Occipital lobe (tissue), 2 donors: ENCODE measurements around the gene PTPN4. TPM values are rescaled to one million over a fixed set of nuclear protein-coding genes. Genes with fewer than 3 reads are reported as not detected.
"Not testable (repeated sequence)": the region's sequence is repeated elsewhere in the genome, so short reads cannot be mapped to it uniquely, and the experiment has no call there.

Experiments used
- DNase-seq: peaks from one replicate; lab custom pipeline; 2025; lab: John Stamatoyannopoulos, UW
- total RNA-seq: library from RNA; depleted of rRNA; stranded (reverse); fragments of >200 nt; gene quantifications from one replicate; pipeline ENCODE4 v1.2.3, GENCODE V29; 2014

The PTPN4 gene
- total RNA-seq, 1 donor from 2014 or later: 191 TPM

GRCh38 chr2:119764832-119765231, 5.1 kb downstream of the PTPN4 start:
- no peak for DNase-seq

- DNase-seq: no peak
Observed at GRCh38 chr2:119765433-119766002, 5.8 kb downstream of the PTPN4 start.

DNA sequence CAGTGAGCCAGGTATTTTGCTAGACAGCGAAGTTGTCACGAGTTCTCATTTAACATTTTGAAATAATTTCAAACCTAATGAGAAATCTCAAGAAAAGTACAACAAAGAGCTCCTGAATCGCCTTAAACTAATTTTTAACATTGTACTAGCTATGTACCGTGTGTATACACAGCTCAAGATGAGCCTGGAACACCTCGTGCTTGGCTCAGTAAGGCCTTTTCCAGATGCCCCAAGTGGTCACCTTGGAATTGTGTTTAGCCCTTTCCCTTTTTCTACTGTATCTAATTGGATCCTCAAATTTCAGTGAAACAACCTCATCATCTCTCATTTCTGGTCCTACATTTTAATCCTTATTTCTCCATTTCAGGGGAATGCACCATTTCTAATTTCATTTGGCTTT, 7.2 kb downstream of the PTPN4 start:
- DNase-seq: no peak

DNA sequence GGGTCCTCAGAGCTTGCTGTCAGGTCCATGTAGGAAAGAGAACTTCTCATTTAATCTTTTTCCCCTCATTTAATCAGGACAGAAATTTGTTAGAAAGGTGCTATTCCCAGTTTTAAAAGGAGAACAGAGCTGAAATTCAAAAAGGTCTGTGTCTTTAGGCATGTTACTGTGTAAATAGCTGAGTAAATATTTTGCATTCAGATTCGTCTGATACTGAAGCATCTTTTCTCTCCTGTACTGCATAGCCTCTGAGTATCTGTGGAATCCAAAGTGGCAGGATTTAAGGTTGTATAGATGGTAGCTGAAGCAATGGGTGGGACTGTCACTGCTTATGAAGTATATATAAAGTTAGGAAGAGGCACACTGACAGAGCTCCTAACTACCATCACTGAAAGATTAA, 9.0 kb downstream of the PTPN4 start:
- DNase-seq: no peak

GRCh38 chr2:119769645-119770044, 9.9 kb downstream of the PTPN4 start:
- no peak for DNase-seq

- DNase-seq: no peak
Observed at GRCh38 chr2:119771331-119771730, 11.6 kb downstream of the PTPN4 start.

DNA sequence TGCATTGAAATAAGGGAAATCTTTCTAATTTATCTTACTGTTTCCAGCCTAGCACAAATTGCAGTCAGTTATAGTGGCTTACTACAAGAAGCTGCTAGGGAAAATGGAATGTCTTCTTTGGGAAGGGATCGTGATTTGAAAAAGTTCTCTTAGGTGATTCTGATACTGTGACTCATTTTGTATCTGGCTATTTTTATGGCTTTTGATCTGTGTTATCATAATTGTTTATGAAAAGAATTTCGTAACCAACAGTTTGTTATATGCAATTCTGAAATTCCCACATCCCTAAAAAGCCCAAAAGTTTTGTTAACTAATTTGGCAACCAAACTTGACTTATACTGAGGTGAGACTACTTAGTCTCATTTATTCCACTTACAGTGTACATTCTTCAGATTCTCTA, 12.4 kb downstream of the PTPN4 start:
- no peak for DNase-seq

- no peak for DNase-seq
Observed at GRCh38 chr2:119772767-119773166, 13.0 kb downstream of the PTPN4 start.

GRCh38 chr2:119774026-119774425, 14.3 kb downstream of the PTPN4 start:
- DNase-seq: no peak

GRCh38 chr2:119775102-119775501, 15.4 kb downstream of the PTPN4 start:
- no peak for DNase-seq

GRCh38 chr2:119782308-119783027, 22.7 kb downstream of the PTPN4 start:
- DNase-seq: no peak

DNA sequence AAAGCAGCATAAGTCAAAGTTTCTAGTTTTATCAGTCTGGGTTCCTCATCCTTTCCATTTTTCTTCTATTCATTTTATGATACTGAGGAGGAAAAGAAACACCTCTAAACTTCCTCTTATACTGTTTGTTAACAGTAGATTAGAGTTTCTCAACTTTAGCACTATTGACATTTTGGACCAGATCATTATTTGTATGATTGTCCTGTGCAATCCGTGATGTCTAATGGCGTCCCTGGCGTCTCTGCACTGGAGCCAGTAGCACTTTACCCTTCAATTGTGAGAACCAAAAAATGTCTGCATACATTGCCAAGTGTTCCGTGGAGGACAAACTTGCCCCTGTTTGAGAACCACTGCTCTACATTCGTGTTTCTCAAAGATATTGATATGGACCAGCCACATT, 25.2 kb downstream of the PTPN4 start:
- DNase-seq: no peak

GRCh38 chr2:119786295-119786694, 26.6 kb downstream of the PTPN4 start:
- no peak for DNase-seq

- DNase-seq: no peak
Observed at GRCh38 chr2:119788752-119789151, 29.0 kb downstream of the PTPN4 start.

GRCh38 chr2:119790466-119790865, 30.7 kb downstream of the PTPN4 start:
- no peak for DNase-seq

DNA sequence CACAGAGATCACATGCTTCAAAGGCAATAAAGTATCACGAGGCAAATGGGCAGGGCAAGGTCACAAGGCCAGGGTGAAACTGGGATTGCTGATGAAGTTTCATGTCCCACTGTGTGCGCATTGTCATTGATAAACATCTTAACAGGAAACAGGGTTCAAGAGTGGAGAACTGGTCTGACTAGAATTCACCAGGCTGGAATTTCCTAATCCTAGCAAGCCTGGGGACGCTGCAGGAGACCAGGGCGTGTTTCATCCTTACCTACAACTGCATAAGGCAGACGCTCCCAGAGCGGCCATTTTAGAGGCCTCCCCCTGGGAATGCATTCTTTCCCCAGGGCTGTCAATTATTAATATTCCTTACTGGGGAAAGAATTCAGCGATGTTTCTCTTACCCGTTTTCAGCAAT, 33.2 kb downstream of the PTPN4 start:
- DNase-seq: no peak

- DNase-seq: no peak
Observed at GRCh38 chr2:119794237-119794636, 34.5 kb downstream of the PTPN4 start.

DNA sequence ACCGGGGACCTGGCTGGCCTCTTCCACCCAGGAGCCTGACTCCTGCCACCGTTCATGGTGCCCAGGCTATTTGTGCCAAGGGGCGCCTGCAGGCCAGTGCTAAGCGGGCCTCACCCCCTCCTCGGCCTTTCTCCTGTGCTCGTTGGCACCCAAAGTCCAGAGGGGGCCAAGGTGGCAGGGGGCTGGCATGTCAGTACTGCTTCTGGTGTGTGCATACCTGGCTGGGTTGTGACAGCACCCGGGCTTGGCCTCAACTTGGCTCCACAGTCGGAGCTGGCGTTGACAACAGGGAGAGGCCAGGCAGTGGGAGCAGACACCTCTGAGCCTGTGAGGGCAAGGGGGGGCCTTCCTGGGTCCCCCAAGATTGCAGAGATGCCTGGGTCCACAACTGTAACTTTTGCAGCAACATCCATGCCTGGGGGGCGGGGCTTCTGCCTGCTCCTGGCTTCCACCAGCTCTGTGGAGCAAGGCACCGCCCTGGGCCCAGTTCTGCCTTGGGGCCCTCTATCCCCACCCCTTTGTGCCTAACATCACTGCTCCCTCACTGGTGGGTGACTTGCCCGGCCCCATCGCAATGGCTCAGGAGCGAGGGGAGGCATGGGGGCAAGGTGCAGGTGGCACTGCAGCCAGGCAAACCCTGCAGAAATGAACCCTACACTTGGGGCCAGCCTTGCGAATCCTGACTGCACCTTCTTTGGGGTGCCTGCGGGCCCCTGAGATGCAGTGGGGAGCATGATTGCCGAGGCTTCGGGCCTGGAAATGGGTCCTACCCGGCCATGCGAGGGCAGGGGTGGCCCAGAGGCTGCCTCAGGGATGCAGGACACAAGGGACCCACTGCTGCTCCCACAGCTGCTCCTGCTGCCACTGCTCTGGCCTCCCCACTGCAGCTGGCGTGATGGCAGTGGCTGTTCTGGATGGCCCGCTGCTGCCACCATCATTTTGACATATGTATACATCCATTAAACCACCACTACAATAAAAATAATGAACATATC, 35.9 kb downstream of the PTPN4 start:
- DNase-seq: no peak

- no peak for DNase-seq
Observed at GRCh38 chr2:119800376-119800902, 40.7 kb downstream of the PTPN4 start.

- no peak for DNase-seq
Observed at GRCh38 chr2:119801040-119801439, 41.3 kb downstream of the PTPN4 start.

- DNase-seq: not testable (repeated sequence)
Observed at GRCh38 chr2:119801989-119802388, 42.3 kb downstream of the PTPN4 start.

GRCh38 chr2:119803101-119803500, 43.4 kb downstream of the PTPN4 start:
- no peak for DNase-seq
